ENCODE results near the gene EPHA3. TPM values are rescaled to one million over a fixed set of nuclear protein-coding genes. Genes with fewer than 3 reads are reported as not detected.

Gene EPHA3
- total RNA-seq, 1 donor from 2014 or later, result 5.0 TPM

GRCh38 chr3:89184151-89184995, 77.0 kb downstream of the EPHA3 start:
- Mint-ChIP-seq H3K9me3 (ENCODE audit: unreplicated experiment) (no peaks in the 10 kb centered on the region), H3K36me3 (ENCODE audit: low read depth, unreplicated experiment) (no peaks in the 10 kb centered on the region), H3K27ac (ENCODE audit: unreplicated experiment) (no peak overlapping the region), H3K4me1 (ENCODE audit: low read depth, unreplicated experiment) (peaks cover 7% of the 10 kb centered on the region), H3K27me3 (ENCODE audit: low read depth, unreplicated experiment) (no peaks in the 10 kb centered on the region), H3K4me3 (ENCODE audit: unreplicated experiment) (no peak overlapping the region)
- Histone ChIP-seq H3K36me3 (ENCODE audit: insufficient read depth, low read length) (no peaks in the 10 kb centered on the region), H3K27me3 (ENCODE audit: insufficient read depth, low read length) (no peaks in the 10 kb centered on the region), H3K4me1 (ENCODE audit: insufficient read depth, low read length) (peaks cover 4% of the 10 kb centered on the region), H3K27ac (ENCODE audit: low read depth, low read length) (no peak overlapping the region), H2AFZ (ENCODE audit: low read depth, low read length) (no peak overlapping the region), H4K20me1 (ENCODE audit: insufficient read depth, low read length) (no peaks in the 10 kb centered on the region), H3K4me3 (ENCODE audit: insufficient read depth, low read depth, low read length) (no peak overlapping the region), H3K79me2 (ENCODE audit: insufficient read depth, low read length) (no peaks in the 10 kb centered on the region), H3K9me3 (ENCODE audit: insufficient read depth, low read depth, low read length) (no peaks in the 10 kb centered on the region), H3K4me2 (ENCODE audit: low read length) (no peak overlapping the region), H3K9ac (ENCODE audit: low read length) (no peak overlapping the region)
- TF ChIP-seq CTCF (IDR thresholded peaks at IDR 0.05; ENCODE audit: insufficient read depth, low read depth, low read length) (no peak), EZH2 (IDR thresholded peaks at IDR 0.05; ENCODE audit: insufficient read depth, low read length) (no peak)
- FAIRE-seq, result no peak
- peak; percentile 3 for DNase-seq (ENCODE audit: low read depth)

- no peaks in the 10 kb centered on the region for H4K20me1 ChIP-seq (ENCODE audit: insufficient read depth, low read length)
- peaks cover 1% of the 10 kb centered on the region for H3K4me1 Mint-ChIP-seq (ENCODE audit: low read depth, unreplicated experiment)
- H3K79me2 ChIP-seq (ENCODE audit: insufficient read depth, low read length), result no peaks in the 10 kb centered on the region
- H3K4me3 ChIP-seq (ENCODE audit: insufficient read depth, low read depth, low read length), result no peak overlapping the region
- FAIRE-seq (no peak), DNase-seq (ENCODE audit: low read depth) (no peak)
- no peak overlapping the region for H3K27ac Mint-ChIP-seq (ENCODE audit: unreplicated experiment)
- no peaks in the 10 kb centered on the region for H3K36me3 Mint-ChIP-seq (ENCODE audit: low read depth, unreplicated experiment)
- no peaks in the 10 kb centered on the region for H3K4me1 ChIP-seq (ENCODE audit: insufficient read depth, low read length)
- no peaks in the 10 kb centered on the region for H3K27me3 ChIP-seq (ENCODE audit: insufficient read depth, low read length)
- no peak overlapping the region for H3K4me2 ChIP-seq (ENCODE audit: low read length)
- no peaks in the 10 kb centered on the region for H3K9me3 ChIP-seq (ENCODE audit: insufficient read depth, low read depth, low read length)
- no peaks in the 10 kb centered on the region for H3K27me3 Mint-ChIP-seq (ENCODE audit: low read depth, unreplicated experiment)
- H3K4me3 Mint-ChIP-seq (ENCODE audit: unreplicated experiment), result no peak overlapping the region
- TF ChIP-seq CTCF (IDR thresholded peaks at IDR 0.05; ENCODE audit: insufficient read depth, low read depth, low read length), result no peak
- TF ChIP-seq EZH2 (IDR thresholded peaks at IDR 0.05; ENCODE audit: insufficient read depth, low read length), result no peak
- H3K27ac ChIP-seq (ENCODE audit: low read depth, low read length), result no peak overlapping the region
- no peak overlapping the region for H2AFZ ChIP-seq (ENCODE audit: low read depth, low read length)
- H3K9me3 Mint-ChIP-seq (ENCODE audit: unreplicated experiment), result no peaks in the 10 kb centered on the region
- H3K36me3 ChIP-seq (ENCODE audit: insufficient read depth, low read length), result no peaks in the 10 kb centered on the region
- no peak overlapping the region for H3K9ac ChIP-seq (ENCODE audit: low read length)
These were observed 79.0 kb downstream of the EPHA3 start for GRCh38 chr3:89186456-89186855.

- no peaks in the 10 kb centered on the region for H3K27me3 Mint-ChIP-seq (ENCODE audit: low read depth, unreplicated experiment)
- H2AFZ ChIP-seq (ENCODE audit: low read depth, low read length), result no peak overlapping the region
- H3K4me3 ChIP-seq (ENCODE audit: insufficient read depth, low read depth, low read length), result no peak overlapping the region
- H3K27me3 ChIP-seq (ENCODE audit: insufficient read depth, low read length), result no peaks in the 10 kb centered on the region
- H3K4me3 Mint-ChIP-seq (ENCODE audit: unreplicated experiment), result no peak overlapping the region
- H3K36me3 Mint-ChIP-seq (ENCODE audit: low read depth, unreplicated experiment), result no peaks in the 10 kb centered on the region
- no peaks in the 10 kb centered on the region for H4K20me1 ChIP-seq (ENCODE audit: insufficient read depth, low read length)
- no peaks in the 10 kb centered on the region for H3K36me3 ChIP-seq (ENCODE audit: insufficient read depth, low read length)
- TF ChIP-seq EZH2 (IDR thresholded peaks at IDR 0.05; ENCODE audit: insufficient read depth, low read length) (no peak), CTCF (IDR thresholded peaks at IDR 0.05; ENCODE audit: insufficient read depth, low read depth, low read length) (no peak)
- no peak overlapping the region for H3K4me2 ChIP-seq (ENCODE audit: low read length)
- no peaks in the 10 kb centered on the region for H3K9me3 Mint-ChIP-seq (ENCODE audit: unreplicated experiment)
- DNase-seq (ENCODE audit: low read depth) (no peak), FAIRE-seq (no peak)
- no peaks in the 10 kb centered on the region for H3K4me1 ChIP-seq (ENCODE audit: insufficient read depth, low read length)
- no peak overlapping the region for H3K27ac ChIP-seq (ENCODE audit: low read depth, low read length)
- no peak overlapping the region for H3K27ac Mint-ChIP-seq (ENCODE audit: unreplicated experiment)
- H3K79me2 ChIP-seq (ENCODE audit: insufficient read depth, low read length), result no peaks in the 10 kb centered on the region
- H3K9ac ChIP-seq (ENCODE audit: low read length), result no peak overlapping the region
- H3K4me1 Mint-ChIP-seq (ENCODE audit: low read depth, unreplicated experiment), result no peaks in the 10 kb centered on the region
- H3K9me3 ChIP-seq (ENCODE audit: insufficient read depth, low read depth, low read length), result no peaks in the 10 kb centered on the region
These were observed 91.2 kb downstream of the EPHA3 start for GRCh38 chr3:89198591-89198990.

Measured in astrocyte (in vitro differentiated cells and primary cell).